ENCODE results near the gene IAH1.
A peak's percentile ranks its signal among the peaks of the same experiment; 100 is the strongest.

Gene IAH1

DNA sequence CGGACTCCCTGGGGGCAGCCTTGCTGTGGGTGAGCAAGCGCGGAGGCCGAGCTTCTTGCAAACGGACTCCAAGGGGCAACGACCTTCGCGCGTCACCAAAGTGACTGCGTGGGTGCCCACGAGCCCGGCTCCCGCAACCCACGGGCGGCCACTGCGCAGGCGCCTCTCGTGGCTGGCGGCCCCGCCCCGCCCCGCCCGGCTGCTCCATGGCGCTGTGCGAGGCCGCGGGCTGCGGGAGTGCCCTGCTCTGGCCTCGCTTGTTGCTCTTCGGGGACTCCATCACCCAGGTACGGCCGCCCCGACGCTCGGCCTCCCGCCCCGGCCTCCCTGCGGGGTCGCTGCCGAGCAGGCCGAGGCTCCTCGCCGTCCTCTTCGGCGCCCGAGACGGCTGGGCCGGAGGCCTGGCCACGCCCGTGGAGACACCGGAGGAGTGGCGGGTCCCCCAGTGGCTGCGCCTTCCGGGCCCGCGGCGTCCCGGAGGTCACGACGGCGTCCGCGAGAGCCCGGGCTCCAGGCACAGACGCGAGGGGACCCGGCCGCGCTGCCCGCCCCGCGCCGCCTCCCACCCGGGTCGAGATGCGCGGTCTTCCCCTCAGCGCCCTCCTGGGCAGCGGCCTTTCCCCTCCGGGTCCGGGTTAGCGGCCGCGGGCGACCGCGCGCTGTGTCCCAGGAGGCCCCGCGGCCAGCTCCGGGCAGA lies at the start of gene IAH1:
IAH1 (plus strand) TSS at position 191 of the 697 bp plus-strand sequence; CDS start at position 207, 16 bp downstream.
- H3K27me3 Mint-ChIP-seq = no peaks in the 10 kb centered on the region
- H3K27ac Mint-ChIP-seq = peak within 1 kb of the TSS; percentile 86
- ATAC-seq (peak; percentile 85), DNase-seq (peak; percentile 75)
- H3K9me3 Mint-ChIP-seq = no peaks in the 10 kb centered on the region
- H3K4me1 Mint-ChIP-seq = peaks cover 38% of the 10 kb centered on the region
- peak within 1 kb of the TSS; percentile 85 for H3K4me3 Mint-ChIP-seq
- H3K36me3 Mint-ChIP-seq (ENCODE audit: low read depth) = peaks cover 43% of the 10 kb centered on the region

- H3K27me3 Mint-ChIP-seq = no peaks in the 10 kb centered on the region
- no peak for ATAC-seq
- no peak for DNase-seq
- H3K27ac Mint-ChIP-seq = no peak overlapping the region
- peaks cover 20% of the 10 kb centered on the region for H3K4me1 Mint-ChIP-seq
- no peak overlapping the region for H3K4me3 Mint-ChIP-seq
- peaks cover 41% of the 10 kb centered on the region for H3K36me3 Mint-ChIP-seq (ENCODE audit: low read depth)
- no peaks in the 10 kb centered on the region for H3K9me3 Mint-ChIP-seq
These were observed 45.3 kb upstream of the IAH1 start for GRCh38 chr2:9428965-9429577.

DNA sequence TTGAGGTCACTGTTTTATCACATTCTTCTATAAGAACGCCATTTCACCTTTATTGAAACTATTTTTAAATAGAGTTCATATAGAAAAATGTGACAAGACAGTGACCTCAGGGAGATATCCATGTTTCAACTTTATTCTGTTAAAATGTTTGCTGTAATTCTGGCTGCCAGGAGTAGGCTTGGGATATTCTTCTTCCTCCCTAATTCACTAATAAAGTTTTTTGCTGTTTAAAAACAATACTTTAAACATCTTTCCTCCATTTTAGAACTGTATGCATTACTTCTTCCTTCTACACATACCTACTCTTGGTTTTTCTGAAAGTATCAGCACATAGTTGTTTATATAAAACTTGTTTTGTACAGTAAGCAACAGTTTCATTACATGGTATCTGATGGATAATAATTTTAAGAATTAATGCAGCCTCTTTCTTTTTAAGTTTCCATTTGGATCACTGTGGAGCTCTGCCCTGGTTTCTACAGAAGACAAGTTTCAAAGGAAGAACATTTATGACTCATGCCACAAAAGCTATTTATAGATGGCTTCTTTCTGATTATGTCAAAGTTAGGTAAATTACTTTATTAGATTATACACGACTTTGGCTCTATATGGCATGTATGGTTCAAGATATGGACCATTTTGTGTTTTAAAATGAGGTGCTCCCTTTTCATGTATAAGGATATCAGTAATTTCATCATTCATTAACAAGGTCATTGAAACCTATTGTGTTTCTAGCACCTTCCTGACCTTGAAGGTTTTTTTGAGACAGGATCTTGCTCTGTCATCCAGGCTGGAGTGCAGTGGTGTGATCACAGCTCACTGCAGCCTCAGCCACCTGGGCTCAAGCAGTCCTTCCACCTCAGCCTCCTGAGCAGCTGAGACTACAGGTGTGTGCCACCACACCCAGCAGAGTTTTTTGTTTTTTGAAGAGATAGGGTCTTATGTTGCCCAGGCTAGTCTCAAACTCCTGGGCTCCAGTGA lies 43.7 kb upstream of the IAH1 start:
- Mint-ChIP-seq H3K4me1 (peaks cover 20% of the 10 kb centered on the region), H3K27me3 (no peaks in the 10 kb centered on the region), H3K36me3 (ENCODE audit: low read depth) (peaks cover 51% of the 10 kb centered on the region), H3K9me3 (no peaks in the 10 kb centered on the region), H3K27ac (peak overlapping the region; percentile 80), H3K4me3 (no peak overlapping the region)
- peak; percentile 59 for ATAC-seq
- no peak for DNase-seq

- Mint-ChIP-seq H3K9me3 (no peaks in the 10 kb centered on the region), H3K4me1 (peaks cover 15% of the 10 kb centered on the region), H3K4me3 (no peak overlapping the region), H3K36me3 (ENCODE audit: low read depth) (peaks cover 74% of the 10 kb centered on the region), H3K27me3 (no peaks in the 10 kb centered on the region), H3K27ac (no peak overlapping the region)
- ATAC-seq (no peak), DNase-seq (no peak)
These were observed 39.9 kb upstream of the IAH1 start for GRCh38 chr2:9434489-9434888.

- H3K9me3 Mint-ChIP-seq = no peaks in the 10 kb centered on the region
- H3K27me3 Mint-ChIP-seq = no peaks in the 10 kb centered on the region
- H3K36me3 Mint-ChIP-seq (ENCODE audit: low read depth) = peaks cover 59% of the 10 kb centered on the region
- no peak overlapping the region for H3K27ac Mint-ChIP-seq
- no peaks in the 10 kb centered on the region for H3K4me1 Mint-ChIP-seq
- ATAC-seq = no peak
- no peak overlapping the region for H3K4me3 Mint-ChIP-seq
- no peak for DNase-seq
These were observed 34.8 kb upstream of the IAH1 start for GRCh38 chr2:9439536-9439935.

DNA sequence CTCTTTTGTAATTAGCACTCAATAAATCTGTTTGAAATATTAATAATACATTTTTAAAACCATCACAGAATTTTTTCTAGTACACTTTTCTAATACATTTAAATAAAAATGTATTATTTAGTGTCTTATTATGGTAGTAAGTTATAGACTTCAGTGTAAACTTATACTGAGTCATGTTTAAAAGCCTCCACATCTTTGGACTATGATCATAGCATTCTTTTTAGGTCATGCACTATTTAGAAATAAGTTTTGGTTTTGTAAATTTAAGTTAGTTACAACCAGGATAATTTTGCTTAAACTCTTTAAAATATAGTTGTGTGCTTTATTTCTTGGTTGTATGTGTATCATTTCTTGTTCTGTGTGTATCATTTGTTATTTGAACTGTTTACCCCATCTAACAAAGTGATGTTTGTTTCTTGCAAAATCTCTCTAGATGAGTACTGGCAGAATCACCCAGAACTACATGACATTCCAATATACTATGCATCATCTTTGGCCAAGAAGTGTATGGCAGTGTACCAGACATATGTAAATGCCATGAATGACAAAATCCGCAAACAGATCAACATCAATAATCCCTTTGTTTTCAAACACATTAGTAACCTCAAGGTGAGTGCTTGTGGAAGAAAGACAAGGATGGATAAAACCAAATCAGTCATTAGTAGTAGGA lies 34.2 kb upstream of the IAH1 start:
- Mint-ChIP-seq H3K27me3 (no peaks in the 10 kb centered on the region), H3K9me3 (no peaks in the 10 kb centered on the region), H3K36me3 (ENCODE audit: low read depth) (peaks cover 57% of the 10 kb centered on the region), H3K4me3 (no peak overlapping the region), H3K27ac (no peak overlapping the region), H3K4me1 (no peaks in the 10 kb centered on the region)
- no peak for ATAC-seq
- DNase-seq = no peak

- Mint-ChIP-seq H3K4me1 (peaks cover 4% of the 10 kb centered on the region), H3K36me3 (ENCODE audit: low read depth) (peaks cover 58% of the 10 kb centered on the region), H3K4me3 (no peak overlapping the region), H3K9me3 (no peaks in the 10 kb centered on the region), H3K27ac (no peak overlapping the region), H3K27me3 (no peaks in the 10 kb centered on the region)
- ATAC-seq (no peak), DNase-seq (no peak)
These were observed 32.8 kb upstream of the IAH1 start for GRCh38 chr2:9441556-9441955.

DNA sequence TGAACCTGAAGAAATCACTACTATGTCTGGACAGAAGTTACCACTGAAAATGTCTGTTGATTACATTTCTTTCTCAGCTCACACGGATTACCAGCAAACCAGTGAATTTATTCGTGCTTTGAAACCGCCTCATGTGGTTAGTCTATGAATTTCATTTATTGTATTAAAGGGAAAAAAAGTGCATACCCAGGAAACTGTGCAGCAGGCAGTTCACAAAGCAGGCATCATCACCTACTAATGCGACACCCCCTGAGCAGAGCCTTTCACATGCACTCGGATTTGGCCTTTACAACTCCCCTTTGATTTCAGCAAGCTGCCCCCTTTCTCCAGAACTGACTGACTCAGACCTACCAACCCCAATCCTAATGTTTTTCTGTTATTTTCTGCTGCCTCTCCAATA lies 30.8 kb upstream of the IAH1 start:
- ATAC-seq (no peak), DNase-seq (no peak)
- no peak overlapping the region for H3K4me3 Mint-ChIP-seq
- peaks cover 4% of the 10 kb centered on the region for H3K4me1 Mint-ChIP-seq
- H3K27ac Mint-ChIP-seq = no peak overlapping the region
- H3K9me3 Mint-ChIP-seq = no peaks in the 10 kb centered on the region
- peaks cover 49% of the 10 kb centered on the region for H3K36me3 Mint-ChIP-seq (ENCODE audit: low read depth)
- H3K27me3 Mint-ChIP-seq = no peaks in the 10 kb centered on the region

DNA sequence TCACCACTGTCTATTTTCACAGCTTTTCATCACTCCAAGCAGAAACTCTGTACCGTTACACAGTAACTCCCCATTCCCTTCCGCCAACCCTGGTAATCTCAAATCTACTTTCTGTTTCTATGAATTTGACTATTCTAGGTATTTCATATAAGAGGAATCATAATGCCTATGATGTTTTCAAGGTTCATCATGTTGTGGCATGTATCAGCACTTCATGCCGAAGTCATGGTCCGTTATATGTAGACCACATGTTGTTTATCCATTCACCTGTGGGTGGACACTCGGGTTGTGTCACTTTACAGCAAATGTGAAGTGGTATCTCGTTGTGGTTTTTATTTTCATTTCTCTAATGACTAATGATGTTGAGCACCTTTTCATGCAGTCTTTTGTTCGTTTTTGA lies 29.3 kb upstream of the IAH1 start:
- Mint-ChIP-seq H3K36me3 (ENCODE audit: low read depth) (peaks cover 45% of the 10 kb centered on the region), H3K4me1 (peaks cover 4% of the 10 kb centered on the region), H3K27ac (no peak overlapping the region), H3K27me3 (no peaks in the 10 kb centered on the region), H3K9me3 (no peaks in the 10 kb centered on the region), H3K4me3 (no peak overlapping the region)
- ATAC-seq (peak; percentile 24), DNase-seq (no peak)

- ATAC-seq (no peak), DNase-seq (no peak)
- Mint-ChIP-seq H3K27ac (no peak overlapping the region), H3K27me3 (no peaks in the 10 kb centered on the region), H3K9me3 (no peaks in the 10 kb centered on the region), H3K4me3 (no peak overlapping the region), H3K4me1 (no peaks in the 10 kb centered on the region), H3K36me3 (ENCODE audit: low read depth) (peaks cover 35% of the 10 kb centered on the region)
These were observed 23.1 kb upstream of the IAH1 start for GRCh38 chr2:9451231-9451630.

DNA sequence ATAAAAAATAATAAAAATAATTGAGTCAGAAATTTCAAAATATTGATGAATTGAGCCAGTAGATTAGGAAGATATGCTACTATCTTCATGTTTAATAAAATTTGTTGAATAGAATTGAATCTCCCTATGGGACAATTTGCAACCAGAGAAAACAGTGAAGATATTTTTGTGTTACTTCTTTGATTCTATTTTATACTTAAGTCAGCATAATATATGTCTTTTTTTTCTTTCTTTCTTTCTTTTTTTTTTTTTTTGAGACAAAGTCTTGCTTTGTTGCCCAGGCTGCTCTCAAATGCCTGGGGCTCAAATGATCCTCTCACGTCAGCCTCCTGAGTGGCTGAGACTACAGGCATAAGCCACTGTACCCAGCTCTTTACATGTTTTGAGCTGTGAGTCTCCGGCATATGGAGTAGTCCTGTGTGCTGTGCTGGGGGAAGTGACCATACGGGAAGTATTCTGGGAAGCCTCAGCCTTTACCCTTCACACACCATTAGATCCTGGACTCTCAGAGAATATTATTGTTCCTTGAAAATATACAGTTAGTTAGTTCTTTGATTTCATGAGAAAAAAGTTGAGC lies 13.8 kb upstream of the IAH1 start:
- Mint-ChIP-seq H3K4me1 (peaks cover 2% of the 10 kb centered on the region), H3K36me3 (ENCODE audit: low read depth) (peaks cover 41% of the 10 kb centered on the region), H3K27me3 (no peaks in the 10 kb centered on the region), H3K4me3 (no peak overlapping the region), H3K27ac (no peak overlapping the region), H3K9me3 (no peaks in the 10 kb centered on the region)
- DNase-seq (no peak), ATAC-seq (no peak)

GRCh38 chr2:9461079-9461478 lies 13.3 kb upstream of the IAH1 start:
- peaks cover 42% of the 10 kb centered on the region for H3K36me3 Mint-ChIP-seq (ENCODE audit: low read depth)

DNA sequence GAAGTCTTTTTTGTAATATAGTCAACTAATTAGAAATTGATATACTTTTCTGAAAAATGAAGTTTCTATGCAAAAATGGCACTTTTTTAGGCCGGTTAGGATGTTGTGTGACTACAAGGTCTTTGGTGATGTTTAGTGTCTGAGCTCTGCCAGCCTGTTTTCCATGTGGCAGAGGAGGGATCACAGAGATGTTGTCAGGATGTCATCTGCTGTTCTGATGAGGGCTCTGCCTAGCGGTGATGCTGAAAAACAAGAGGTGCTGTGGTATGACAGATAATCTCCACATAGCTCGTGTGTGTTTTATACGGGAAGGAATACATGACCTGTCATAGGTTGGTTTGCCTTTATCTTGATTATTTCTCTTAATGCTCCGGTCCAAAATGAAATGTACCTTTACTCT lies 12.0 kb upstream of the IAH1 start:
- ATAC-seq = no peak
- no peak overlapping the region for H3K27ac Mint-ChIP-seq
- H3K4me1 Mint-ChIP-seq = peaks cover 2% of the 10 kb centered on the region
- peaks cover 43% of the 10 kb centered on the region for H3K36me3 Mint-ChIP-seq (ENCODE audit: low read depth)
- H3K27me3 Mint-ChIP-seq = no peaks in the 10 kb centered on the region
- DNase-seq = no peak
- H3K9me3 Mint-ChIP-seq = no peaks in the 10 kb centered on the region
- no peak overlapping the region for H3K4me3 Mint-ChIP-seq

More at GRCh38 chr2:9461079-9461478, 13.3 kb upstream of the IAH1 start:
- DNase-seq (no peak), ATAC-seq (no peak)
- Mint-ChIP-seq H3K27me3 (no peaks in the 10 kb centered on the region), H3K9me3 (no peaks in the 10 kb centered on the region), H3K4me3 (no peak overlapping the region), H3K27ac (no peak overlapping the region), H3K4me1 (peaks cover 2% of the 10 kb centered on the region)

Measured in activated naive CD8-positive, alpha-beta T cell treated with anti-CD3 and anti-CD28 coated beads, Interleukin-2, amount 50 U/mL, for 24 hours (primary cell).